ENCODE results near the gene EDAR. TPM values are rescaled to one million over a fixed set of nuclear protein-coding genes. Genes with fewer than 3 reads are reported as not detected.

EDAR gene
- total and polyA plus RNA-seq, 2 of the 4 experiments (the other 2 are of a cell fraction): not detected

GRCh38 chr2:108908713-108909070 is 80.3 kb downstream of the EDAR start:
- H4K8ac ChIP-seq (ENCODE audit: low read depth in 2 of 2, low read length in 2 of 2): no peak overlapping the region
- H2BK120ac ChIP-seq (ENCODE audit: low read depth, low read length): no peak overlapping the region
- H3K9me3 ChIP-seq (ENCODE audit: control insufficient read depth, insufficient read depth, low read length): no peaks in the 10 kb centered on the region
- ChIA-PET CTCF (no interaction called here), POLR2A (ENCODE audit: unreplicated experiment) (no interaction called here)
- peaks cover 44% of the 10 kb centered on the region for H3K27me3 ChIP-seq (ENCODE audit: control insufficient read depth, insufficient read depth, low read length)
- no peaks in the 10 kb centered on the region for H3K4me1 ChIP-seq (ENCODE audit: control insufficient read depth, insufficient read depth, low read length)
- H3K36me3 ChIP-seq (ENCODE audit: control insufficient read depth, insufficient read depth, low read length): no peaks in the 10 kb centered on the region
- no peak overlapping the region for H3K4me3 ChIP-seq (ENCODE audit: insufficient read depth, low read depth, low read length)
- H2BK5ac ChIP-seq (ENCODE audit: low read depth, low read length, poor library complexity, severe bottlenecking): no peak overlapping the region
- dilution Hi-C loops (cut with HindIII; ENCODE audit: low sequenced_read_pairs, unreplicated experiment) (no loop called here), in situ Hi-C loops (cut with MboI; ENCODE audit: low sequenced_read_pairs) (no loop called here), intact Hi-C loops (cut with micrococcal nuclease) (no loop called here)
- no peak overlapping the region for H4K91ac ChIP-seq (ENCODE audit: insufficient read depth, low read depth, low read length)
- H3K27ac ChIP-seq (ENCODE audit: insufficient read depth, low read length): no peak overlapping the region
- H2AFZ ChIP-seq (replicated peaks; ENCODE audit: low read length, poor library complexity): no peak overlapping the region
- no peak overlapping the region for H4K5ac ChIP-seq (ENCODE audit: low read depth, low read length)
- TF ChIP-seq FOS (IDR thresholded peaks at IDR 0.05; ENCODE audit: low read depth, low read length) (no peak), RFX5 (IDR thresholded peaks at IDR 0.05; ENCODE audit: low read depth, low read length) (no peak), CHD1 (IDR thresholded peaks at IDR 0.05; ENCODE audit: low read depth, low read length) (no peak), MAZ (IDR thresholded peaks at IDR 0.05; ENCODE audit: borderline replicate concordance, low read depth, low read length) (no peak), ELK1 (IDR thresholded peaks at IDR 0.05; ENCODE audit: borderline replicate concordance, low read depth, low read length) (no peak), USF2 (IDR thresholded peaks at IDR 0.05; ENCODE audit: low read depth, low read length) (no peak), SMC3 (IDR thresholded peaks at IDR 0.05; ENCODE audit: low read depth, low read length) (no peak)
- no CpG with 5 or more reads among the region's 1 CpG for WGBS, 2 experiments (ENCODE audit: extremely low coverage in 2 of 2, insufficient read length in 1 of 2)
- H3K18ac ChIP-seq (ENCODE audit: low read depth, low read length): no peak overlapping the region
- no peak overlapping the region for H2BK20ac ChIP-seq (ENCODE audit: low read depth, low read length)
- no peak overlapping the region for H2AK9ac ChIP-seq (replicated peaks; ENCODE audit: low read depth, low read length, poor library complexity)
- no peak for ATAC-seq (ENCODE audit: low read depth)
- no peaks in the 10 kb centered on the region for H3K79me1 ChIP-seq (ENCODE audit: low read depth in 1 of 2, low read length in 2 of 2)
- H2AK5ac ChIP-seq (ENCODE audit: low read depth, low read length): no peak overlapping the region
- H3K14ac ChIP-seq (replicated peaks; ENCODE audit: low read depth, low read length): no peak overlapping the region
- H3K9me1 ChIP-seq (ENCODE audit: insufficient read depth, low read length): no peaks in the 10 kb centered on the region
- H3K23ac ChIP-seq (ENCODE audit: low read depth, low read length): no peak overlapping the region
- DNase-seq: no peak
- no peak overlapping the region for H3K4me2 ChIP-seq (ENCODE audit: low read depth, low read length)
- no peaks in the 10 kb centered on the region for H4K20me1 ChIP-seq (ENCODE audit: insufficient read depth, low read length)
- H3K4ac ChIP-seq (ENCODE audit: low read depth, low read length): no peak overlapping the region
- no peak overlapping the region for H3K56ac ChIP-seq (ENCODE audit: extremely low read depth, insufficient read depth, low read length)
- H3K9ac ChIP-seq (ENCODE audit: low read depth, low read length): no peak overlapping the region
- H2BK15ac ChIP-seq (ENCODE audit: low read depth, low read length): no peak overlapping the region
- BruUV-seq (replicated peaks): no TSS peak

Measured in IMR-90 (cell line).